C4-2B (cell line): ENCODE measurements around the gene VRK3.
A peak's percentile ranks its signal among the peaks of the same experiment; 100 is the strongest.

Experiments used
- ZFX ChIP-seq: fragments of 450-650 bp; IDR thresholded peaks from 2 replicates; pipeline ENCODE4 v1.6.1; 2017
- TF ChIP-seq, protein P1 (sequence below): fragments of 450-650 bp; conservative IDR thresholded peaks from 2 replicates; pipeline ENCODE4 v1.5.1; 2017; ENCODE audit warnings: mild to moderate bottlenecking

DNA sequence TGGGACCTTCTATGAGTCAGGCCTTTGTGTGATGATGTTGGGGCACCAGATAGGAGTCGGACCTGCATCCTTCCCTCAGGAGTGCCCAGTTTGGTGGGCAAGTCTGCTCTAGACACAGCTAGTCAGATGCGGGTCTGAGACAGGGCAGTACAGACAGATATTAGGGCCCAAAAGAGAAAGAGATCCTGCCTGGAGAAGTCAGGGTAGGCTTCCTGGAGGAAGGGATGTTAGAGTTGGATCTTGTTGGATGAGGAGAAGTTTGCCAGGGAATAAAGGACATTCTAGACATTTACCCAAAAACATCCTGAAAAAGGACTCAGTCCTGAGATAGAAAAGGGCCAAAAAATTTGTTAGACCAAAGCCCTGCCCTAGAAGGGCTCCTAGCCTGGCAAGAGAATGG is 17.2 kb downstream of the VRK3 start:
- TF ChIP-seq, protein P1, sequence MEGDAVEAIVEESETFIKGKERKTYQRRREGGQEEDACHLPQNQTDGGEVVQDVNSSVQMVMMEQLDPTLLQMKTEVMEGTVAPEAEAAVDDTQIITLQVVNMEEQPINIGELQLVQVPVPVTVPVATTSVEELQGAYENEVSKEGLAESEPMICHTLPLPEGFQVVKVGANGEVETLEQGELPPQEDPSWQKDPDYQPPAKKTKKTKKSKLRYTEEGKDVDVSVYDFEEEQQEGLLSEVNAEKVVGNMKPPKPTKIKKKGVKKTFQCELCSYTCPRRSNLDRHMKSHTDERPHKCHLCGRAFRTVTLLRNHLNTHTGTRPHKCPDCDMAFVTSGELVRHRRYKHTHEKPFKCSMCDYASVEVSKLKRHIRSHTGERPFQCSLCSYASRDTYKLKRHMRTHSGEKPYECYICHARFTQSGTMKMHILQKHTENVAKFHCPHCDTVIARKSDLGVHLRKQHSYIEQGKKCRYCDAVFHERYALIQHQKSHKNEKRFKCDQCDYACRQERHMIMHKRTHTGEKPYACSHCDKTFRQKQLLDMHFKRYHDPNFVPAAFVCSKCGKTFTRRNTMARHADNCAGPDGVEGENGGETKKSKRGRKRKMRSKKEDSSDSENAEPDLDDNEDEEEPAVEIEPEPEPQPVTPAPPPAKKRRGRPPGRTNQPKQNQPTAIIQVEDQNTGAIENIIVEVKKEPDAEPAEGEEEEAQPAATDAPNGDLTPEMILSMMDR: no peak
- 0 out of 2 replicates have a peak, but pooled peaks have one; percentile 12 for TF ChIP-seq ZFX
